C1 segment of cervical spinal cord (tissue), 14 donors: ENCODE measurements around the gene MARCHF9.

ENCODE experiments used
- DNase-seq, 14 donors: peaks; one replicate each; lab custom pipeline; 2025; lab: John Stamatoyannopoulos, UW

MARCHF9 gene

DNA sequence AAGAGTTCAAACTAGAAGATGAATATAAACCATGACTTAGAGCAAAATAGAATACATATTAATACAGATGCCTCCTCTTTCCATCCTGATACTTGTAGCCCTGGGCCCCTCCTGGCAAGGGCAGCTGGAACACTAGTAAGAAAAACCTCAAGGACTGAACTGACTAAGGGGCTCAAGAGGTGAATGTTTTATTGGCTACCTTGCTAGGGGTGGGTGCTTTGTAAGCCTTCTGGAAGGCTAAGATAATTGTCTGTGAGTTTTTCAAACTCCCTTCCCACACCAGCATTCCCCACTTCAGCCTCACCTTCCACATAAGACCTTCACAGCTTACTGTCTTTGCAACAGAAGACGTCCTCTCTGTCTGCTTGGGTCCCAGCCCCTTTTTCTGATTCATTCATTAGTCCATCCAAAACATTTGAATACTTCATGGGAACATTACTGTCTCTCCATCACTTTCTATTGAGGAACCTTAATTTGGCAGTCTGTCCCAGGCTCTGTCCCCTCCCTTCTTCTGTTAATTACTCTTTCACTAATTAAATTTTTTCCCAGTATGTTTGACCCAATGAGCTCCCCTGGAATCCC lies 1.1 kb upstream of the MARCHF9 start:
- no peak for DNase-seq

DNA sequence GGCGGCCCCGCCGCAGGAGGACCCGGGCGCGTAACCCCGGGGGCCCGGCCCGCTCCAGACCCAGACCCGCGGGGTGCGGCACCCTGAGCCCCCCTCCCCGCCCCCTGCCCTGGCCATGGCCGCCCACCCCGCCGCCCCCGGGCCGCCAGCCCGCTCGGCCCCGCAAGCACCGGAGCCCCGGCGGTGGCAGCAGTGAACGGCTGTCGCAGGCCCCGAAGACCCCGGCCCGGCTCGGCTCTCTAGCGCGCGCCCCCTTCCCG lies 221 bp downstream of the MARCHF9 start:
- peak in 1 of 14 donors; percentile 49 for DNase-seq

DNA sequence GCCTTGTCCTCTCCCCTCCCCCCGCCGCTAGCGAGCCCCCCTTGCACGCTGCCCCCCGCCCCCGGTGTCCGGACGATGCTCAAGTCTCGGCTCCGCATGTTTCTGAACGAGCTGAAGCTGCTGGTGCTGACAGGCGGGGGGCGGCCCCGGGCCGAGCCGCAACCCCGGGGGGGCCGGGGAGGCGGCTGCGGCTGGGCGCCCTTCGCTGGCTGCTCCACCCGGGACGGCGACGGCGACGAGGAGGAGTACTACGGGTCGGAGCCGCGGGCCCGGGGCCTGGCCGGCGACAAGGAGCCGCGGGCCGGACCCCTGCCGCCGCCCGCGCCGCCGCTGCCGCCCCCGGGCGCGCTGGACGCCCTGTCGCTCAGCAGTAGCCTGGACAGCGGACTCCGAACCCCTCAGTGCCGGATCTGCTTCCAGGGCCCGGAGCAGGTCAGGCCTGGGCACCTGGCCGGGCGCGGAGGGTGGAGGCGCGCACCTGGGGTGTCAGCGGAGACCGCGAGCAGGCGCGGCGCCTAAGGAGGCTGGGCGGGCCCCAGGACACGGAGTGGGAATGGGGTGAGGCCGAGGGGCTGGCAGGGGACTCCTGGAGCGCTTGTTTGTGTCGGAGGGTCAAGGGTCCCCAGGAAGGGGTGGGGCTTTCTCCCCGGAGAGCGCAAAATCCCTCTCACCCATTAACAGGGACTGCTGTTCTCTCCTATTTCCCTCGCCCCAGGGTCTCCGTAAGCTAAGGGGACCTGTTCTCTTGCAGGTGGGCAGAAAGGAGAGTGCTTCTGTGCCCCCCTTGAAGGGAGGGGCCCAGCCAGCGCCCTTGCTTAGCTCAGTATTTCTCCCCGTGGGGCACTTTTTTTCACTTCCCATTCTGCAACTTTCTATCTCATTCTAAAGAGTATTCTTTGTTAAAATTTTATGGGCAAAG lies 810 bp downstream of the MARCHF9 start:
- DNase-seq: no peak

DNA sequence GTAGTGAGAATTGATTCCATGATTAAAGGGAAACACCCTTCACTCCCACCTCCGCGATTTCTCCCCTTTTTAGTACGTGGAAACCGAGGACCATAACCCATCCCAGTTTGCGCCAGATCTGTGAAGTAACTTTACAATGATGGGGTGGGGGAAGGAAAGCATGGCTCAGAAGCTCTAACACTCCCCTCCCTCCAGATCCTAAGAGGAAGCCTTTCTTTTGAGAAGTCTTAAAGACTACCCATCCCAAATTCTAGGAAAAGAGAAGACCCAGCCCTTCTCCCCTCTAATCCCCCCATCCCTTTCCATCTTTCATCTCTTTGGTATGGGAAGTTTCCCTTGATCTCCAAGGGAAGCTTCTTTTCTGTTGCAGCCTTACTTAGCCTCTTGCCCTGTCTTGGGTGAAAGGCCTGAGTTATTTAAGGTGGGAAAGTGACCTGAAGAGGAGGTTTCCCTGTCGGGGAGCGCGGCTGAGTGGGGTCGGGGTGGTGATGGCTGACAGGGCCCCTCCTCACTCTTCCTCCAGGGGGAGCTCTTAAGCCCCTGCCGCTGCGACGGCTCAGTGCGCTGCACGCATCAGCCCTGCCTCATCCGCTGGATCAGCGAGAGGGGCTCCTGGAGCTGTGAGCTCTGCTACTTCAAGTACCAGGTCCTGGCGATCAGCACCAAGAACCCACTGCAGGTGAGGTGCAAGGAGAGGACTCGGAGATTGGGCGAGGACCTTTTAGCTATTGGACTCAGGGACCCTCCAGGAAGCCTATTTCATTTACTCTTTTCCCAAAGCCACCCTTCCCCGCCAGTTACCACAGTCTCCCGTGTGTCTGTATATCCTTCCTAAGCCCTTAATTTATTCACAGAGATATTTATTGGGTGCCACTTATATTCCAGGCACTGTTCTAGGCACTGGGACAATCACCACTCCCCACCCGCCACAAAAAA lies 1.8 kb downstream of the MARCHF9 start:
- peak in 2 of 14 donors; percentile 3 to 10 for DNase-seq

DNA sequence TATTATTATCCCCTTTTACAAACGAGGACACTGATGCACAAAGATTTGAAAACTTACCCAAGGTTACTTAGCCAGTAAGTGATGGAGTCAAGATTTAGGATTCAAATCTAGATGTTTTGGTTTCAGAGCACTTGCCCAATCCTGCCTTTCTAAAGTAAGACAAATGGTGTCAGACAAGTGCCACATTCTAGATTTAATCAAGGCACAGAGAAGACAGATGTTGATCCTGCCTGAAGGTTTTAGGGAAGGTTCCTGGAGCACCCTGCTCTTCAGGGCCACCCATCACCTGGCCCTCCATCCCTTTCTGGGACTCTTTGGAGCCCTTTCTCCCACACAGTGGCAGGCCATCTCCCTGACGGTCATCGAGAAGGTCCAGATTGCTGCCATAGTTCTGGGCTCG lies 2.9 kb downstream of the MARCHF9 start:
- DNase-seq: no peak

DNA sequence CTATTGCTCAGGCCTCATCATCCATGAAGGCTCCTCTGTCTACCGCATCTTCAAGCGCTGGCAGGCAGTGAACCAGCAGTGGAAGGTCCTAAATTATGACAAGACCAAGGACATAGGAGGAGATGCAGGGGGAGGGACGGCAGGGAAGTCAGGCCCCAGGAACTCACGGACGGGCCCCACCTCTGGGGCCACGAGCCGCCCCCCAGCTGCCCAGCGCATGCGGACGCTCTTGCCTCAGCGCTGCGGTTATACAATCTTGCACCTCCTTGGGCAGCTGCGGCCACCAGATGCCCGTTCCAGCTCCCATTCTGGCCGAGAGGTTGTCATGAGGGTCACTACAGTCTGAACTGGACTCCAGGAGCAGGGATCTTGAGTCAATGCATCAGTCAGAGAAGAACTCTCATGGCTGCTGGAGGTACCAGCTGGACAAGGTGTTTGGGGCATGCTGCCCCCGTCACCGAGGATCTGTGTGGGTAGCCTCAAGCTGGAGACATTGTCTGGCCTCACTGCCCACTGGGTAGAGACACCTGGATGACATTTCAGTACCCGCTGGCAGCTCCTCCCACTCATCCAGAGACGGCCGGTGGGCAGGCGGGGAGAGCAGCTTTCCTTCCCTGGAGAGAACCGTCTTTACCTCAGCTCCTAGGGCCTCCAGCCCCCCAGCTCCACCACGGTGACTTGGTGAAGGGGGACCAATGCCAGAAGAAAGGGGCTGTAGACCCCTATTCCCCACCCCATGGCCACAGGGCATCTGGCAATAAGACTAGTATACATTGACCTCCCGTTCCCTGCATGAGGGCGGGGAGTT lies 3.9 kb downstream of the MARCHF9 start:
- DNase-seq: no peak

DNA sequence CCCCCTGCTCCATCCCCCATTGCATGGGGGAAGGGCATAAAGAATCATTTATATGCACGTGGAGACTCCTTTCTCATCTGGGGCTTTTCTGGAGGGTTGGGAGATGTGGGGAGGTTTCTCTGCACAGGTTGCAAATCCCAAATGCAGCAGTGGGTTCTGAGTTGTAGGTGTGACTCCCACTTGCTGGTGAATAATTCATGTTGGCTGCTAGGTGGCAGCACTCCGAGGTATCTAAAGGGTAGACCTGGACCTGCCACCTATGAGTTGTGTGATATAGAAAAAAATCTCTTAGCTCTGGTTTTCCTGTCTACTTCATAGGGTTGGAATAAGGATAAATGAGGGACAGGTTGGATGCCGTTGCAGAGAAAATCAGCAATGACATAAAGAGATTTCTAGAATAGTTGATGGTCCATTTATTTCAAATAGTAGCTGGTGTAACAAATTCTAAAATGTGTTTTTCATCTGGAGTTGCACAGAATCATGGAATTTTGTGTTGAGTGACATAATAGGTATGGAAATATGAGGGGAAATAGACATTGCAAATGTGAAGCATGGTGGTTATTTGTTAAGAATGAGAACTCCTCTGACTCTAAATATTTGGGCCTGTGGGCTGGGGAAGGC lies 4.6 kb downstream of the MARCHF9 start:
- DNase-seq: no peak

DNA sequence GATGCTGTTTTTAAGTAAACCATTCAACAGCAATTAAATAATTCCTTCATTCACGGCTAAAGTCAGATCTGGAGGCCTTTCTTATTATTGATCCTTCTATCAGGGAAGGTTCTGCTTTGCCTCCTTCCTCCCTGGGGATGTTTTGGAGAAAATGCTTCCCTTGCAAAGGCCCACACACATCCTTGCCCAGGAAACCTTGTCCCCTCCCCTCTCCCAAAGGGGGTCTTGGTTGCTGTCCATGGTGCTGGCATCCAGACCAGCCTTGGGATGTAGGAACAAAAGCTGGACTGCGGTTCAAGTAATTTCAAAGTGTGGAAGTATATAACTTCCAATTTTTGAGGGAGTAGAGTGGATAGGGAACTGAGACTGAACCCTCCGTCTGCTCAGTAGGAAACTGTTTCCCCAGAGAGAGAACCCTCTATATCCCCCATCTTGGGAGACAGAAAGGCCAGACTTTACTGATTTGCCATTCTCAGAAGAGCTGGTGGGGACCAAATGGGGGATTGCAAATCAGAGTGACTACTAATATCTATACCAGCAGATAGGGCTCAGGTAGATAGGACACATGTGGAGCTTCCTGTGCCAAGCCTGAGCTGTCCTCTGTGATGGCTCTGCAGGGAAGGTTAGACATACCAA lies 5.6 kb downstream of the MARCHF9 start:
- DNase-seq: no peak

DNA sequence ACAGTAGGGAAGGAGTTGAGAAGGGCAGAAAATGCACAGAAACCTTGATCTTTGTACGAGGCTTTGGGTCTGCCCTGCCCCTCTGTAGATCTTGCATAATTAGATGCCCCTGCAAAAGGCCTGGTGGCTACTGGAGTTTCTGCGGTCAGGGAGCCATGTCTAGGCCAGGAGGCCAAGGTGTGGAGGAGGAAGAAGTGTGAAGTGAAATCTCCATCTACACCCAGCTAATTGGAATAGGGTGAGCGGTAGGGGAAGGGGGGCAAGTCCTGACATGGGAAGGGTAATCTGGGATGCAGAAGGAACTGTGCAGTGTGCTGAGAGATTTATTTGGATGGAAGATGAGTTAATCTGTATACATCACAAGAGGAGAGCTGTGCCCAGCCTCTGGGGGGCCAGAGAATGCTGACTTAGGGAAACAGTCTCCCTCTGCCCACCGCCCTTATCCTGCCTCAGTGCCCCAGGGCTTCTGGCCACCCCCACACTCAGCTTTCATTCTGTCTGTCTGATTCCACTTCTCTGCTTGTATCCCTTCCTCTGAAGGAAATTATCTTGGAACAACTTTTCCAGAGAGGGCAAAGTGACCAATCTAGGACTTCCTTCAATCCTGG lies 6.6 kb downstream of the MARCHF9 start:
- DNase-seq: no peak

DNA sequence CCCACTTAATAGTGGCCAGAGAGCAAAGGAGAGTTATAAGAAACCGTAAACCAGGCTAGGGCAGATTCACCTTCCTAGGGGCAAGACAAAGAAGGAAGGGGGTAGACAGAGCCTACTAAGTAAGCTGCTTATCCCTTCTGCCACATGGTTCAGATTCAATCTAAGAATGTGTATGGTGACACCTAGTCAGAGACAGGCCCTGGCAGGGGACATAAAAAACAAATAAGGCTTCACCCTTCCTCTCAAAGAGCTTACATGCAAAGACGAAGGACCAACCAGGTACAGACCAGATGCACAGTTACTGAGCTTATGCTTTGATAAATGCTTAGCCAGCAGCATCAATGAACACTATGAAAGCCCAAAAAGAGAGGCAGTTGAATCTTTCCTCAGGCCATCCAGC lies 7.6 kb downstream of the MARCHF9 start:
- no peak for DNase-seq

DNA sequence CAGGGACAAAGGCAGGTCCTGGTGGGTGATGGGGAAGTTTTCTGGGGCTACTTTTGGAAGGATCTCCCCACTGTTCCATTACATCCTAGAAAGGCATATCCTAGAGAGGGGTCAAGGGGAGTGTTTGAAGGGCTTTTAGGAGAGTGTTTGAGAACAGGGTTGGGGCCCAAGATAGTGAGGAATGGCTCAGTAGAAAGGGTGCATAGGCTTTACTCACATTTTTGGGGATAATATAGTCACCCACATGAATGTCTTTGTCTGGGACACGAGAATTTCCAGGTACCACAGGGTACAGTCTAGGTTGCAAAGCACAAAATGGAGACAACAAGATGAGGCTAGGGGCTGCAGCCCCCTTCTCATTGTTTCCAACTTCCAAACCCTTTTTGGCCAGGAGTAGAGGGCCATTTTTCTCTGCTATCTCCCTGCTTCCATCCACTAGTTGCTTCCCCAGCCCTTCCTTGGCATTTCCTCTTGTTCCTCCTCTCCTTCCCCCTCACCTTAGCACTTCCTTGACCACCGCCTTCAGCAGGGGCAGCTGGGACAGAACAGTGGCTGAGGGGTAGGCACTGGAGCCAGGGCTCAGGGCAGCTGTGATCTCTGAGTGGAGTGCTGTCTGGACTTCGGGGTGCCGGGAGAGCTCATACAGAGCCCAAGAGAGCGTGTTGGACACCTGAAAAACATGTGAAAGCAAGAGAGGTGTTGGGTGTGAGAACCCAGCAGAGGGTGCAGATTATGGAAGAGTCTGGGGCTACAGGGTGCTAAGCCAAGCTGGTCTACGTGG lies 9.2 kb downstream of the MARCHF9 start:
- no peak for DNase-seq

DNA sequence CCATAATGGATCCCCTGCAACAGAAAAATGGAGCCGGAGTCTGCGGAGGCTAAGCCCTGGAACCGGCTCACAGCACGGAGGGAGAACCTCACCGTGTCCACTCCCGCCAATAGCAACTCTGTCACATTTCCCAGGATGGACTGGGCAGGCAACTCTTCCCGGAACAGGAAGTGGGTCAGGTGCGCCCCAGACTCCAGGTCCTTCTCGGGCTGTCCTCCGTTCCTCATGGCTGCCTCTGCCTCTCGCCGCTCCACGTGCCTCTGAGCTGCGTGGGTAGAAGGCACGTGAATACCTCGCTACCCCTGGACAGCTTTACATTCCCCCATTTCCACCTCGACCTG lies 9.7 kb downstream of the MARCHF9 start:
- DNase-seq: no peak

DNA sequence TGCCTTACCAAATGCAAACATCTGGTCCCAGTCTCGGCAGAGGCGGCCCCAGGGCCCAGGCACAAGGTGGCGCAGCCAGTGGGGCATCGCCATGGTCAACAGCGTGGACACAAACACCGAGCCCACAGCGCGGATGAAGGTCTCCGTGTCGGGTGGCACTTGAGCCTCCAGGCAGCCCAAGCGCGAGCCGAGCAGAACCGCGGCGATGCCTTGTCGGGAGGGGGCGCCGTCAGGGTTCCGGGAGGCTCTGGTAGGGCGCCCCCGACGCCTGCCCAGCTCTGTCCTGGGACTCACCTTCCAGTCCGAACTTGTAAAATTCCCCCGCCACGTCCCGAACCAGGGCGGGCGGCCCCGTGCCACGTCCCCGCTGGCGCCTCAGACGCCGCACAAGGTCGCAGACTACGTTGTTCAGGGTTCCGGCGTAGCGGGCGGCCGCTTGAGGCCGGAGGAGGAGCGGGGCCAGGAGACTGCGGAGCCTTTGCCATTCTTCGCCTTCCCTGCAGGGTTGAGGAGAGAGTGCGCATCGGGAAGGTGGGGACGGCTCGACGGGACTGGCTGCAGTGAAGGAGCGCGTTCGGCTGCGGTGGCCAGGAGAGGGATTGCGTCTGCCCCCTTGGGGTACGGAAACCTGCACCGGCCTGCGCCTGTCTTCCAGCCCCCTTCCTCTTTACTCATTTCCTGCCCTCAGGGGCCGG lies 10.2 kb downstream of the MARCHF9 start:
- DNase-seq: no peak

DNA sequence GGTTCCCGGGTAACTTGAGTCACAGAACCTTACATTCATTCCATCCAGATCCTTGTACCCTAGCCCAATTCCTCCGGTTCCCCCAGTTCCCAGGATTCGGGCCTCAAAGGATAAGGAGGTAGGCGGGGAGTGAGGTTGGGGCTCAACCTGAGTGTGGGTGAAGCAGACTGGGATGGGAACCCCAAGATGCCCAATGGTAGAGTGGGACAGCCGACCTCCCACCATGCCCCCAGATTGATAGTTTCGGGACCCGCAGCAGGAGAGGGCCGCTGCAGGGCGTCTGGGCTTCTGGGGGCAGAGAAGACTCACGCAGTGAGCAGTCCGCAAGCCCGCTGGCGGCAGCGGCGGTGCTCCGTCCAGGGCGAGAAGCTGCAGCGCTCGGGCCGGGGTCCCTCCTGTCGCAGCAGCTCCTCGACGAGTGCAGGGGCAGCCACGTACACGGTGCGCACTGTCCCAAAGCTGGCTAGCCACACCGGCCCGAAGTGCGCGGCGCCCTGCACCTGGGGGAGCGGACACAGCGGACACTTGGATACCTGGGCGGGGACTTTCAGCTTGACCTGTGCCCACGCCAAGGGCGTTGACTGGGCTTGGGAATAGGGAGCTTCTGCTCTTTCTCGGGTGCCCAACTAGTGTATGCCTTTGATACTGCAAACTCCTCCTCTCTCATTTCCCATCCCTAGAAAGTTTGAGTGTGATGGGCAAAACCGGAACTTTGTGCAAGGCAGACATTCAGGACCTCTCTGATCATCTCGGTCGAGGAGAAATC lies 11.0 kb downstream of the MARCHF9 start:
- no peak for DNase-seq

DNA sequence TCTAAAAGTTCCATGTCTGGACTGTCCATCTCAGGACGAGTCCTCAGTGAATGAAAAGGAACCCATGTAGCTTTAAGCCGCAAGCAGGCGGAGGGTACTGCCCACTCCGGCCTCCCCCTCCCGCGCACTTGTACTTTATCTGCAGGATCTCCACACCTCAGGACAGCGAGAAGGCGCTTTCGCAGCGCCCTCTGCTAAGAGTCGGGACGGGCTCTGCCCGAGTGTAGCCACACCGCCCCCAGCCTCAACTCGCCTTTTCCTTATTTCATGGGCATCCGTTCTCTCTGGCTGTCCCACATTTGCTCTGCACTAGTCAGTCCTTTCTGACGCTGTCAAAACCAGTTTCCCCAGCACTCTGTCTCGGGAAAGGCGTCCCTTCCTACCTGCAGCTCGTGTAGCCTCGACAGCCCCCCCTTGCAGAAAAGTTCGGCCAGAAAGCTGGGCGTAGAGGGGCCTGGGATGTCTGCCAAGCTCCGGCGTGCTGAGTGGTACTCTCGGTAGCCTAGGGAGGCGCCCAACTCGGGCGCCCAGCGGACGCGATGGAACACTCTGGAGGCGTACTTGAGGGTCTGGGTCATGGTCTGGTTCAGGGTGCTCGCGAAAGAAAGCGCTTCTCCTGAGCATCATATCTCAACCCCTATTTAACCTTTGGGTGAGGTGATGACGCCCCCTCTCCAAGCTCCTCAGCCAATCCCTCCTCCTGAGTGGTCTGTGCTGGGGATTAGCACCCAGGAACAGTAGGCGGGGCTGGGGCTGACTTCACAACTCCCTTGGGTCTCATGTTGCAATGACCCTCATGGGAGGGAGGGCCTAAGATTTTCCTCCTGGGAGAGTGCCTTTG lies 11.8 kb downstream of the MARCHF9 start, which contains the start of gene CYP27B1:
Gene CYP27B1, minus strand, starts transcription at position 615 of the 841 bp plus-strand sequence. Its CDS starts 37 bp downstream, at position 578.
- DNase-seq: no peak

DNA sequence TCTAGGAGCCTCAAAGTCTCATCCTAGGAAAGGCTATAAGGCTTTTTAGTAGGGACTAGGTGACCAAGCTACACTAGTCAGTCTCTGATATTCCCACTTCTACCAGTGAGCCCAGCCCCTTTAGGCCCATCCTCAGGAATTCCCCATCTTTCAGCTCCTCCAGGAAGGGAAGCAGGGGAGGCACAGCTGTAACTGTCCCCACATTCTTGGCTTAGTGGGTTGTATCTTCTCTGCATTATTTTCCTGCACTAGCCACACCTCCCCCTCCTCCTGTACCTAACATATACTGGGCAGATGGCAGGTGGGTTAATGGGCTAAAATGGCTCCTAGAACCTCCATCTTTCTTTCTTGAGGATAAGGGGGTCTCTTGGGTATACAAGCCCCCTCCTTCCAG lies 12.4 kb downstream of the MARCHF9 start:
- DNase-seq: no peak

DNA sequence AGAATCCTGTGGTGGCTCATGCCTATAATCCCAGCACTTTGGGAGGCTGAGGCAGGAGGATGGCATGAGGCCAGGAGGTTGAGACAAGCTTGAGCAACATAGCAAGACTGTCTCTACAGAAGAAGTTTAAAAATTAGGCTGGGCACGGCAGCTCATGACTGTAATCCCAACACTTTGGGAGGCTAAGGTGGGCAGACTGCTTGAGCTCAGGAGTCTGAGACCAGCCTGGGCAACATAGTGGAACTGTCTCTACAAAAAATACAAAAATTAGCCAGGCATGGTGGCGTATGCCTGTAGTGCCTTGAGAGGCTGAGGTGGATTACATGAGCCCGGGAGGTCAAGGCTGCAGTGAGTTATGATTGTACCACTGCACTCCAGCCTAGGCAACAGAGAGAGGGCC lies 13.0 kb downstream of the MARCHF9 start:
- DNase-seq: no peak
